Neural progenitor cell (in vitro differentiated cells): ENCODE measurements around the gene PRUNE2. TPM values are rescaled to one million over a fixed set of nuclear protein-coding genes. Genes with fewer than 3 reads are reported as not detected.

ENCODE experiments used
- DNase-seq: peaks from one replicate; pipeline ENCODE4 v3.0.0-alpha.2; 2016; ENCODE audit warnings: low spot score
- H2AFZ ChIP-seq: fragments of 200-600 bp; sonication (generic); replicated peaks from 2 replicates; pipeline ENCODE4 v1.6.1; 2016; ENCODE audit warnings: antibody characterized with exemption
- H3F3A ChIP-seq: fragments of 200-600 bp; sonication (generic); 2 replicates; pipeline ENCODE4 v1.6.1; 2016; ENCODE audit warnings: antibody characterized with exemption, low read depth
- H3K27ac ChIP-seq: fragments of 200-600 bp; sonication (generic); 2 replicates; pipeline ENCODE4 v1.5.1; 2016; ENCODE audit warnings: mild to moderate bottlenecking
- H3K27me3 ChIP-seq: fragments of 200-600 bp; sonication (generic); 2 replicates; pipeline ENCODE4 v1.6.1; 2016; ENCODE audit warnings: mild to moderate bottlenecking, moderate library complexity
- H3K36me3 ChIP-seq: fragments of 200-600 bp; sonication (generic); 2 replicates; pipeline ENCODE4 v1.5.1; 2016
- H3K4me1 ChIP-seq: fragments of 200-600 bp; sonication (generic); 2 replicates; pipeline ENCODE4 v1.6.1; 2016; ENCODE audit warnings: mixed run types
- H3K4me2 ChIP-seq: fragments of 200-600 bp; sonication (generic); 2 replicates; pipeline ENCODE4 v1.6.1; 2016
- H3K4me3 ChIP-seq: fragments of 200-600 bp; sonication (generic); 2 replicates; pipeline ENCODE4 v1.5.1; 2016
- H3K79me2 ChIP-seq: fragments of 200-600 bp; sonication (generic); 2 replicates; pipeline ENCODE4 v1.6.1; 2016; ENCODE audit warnings: low read depth
- H3K9ac ChIP-seq: fragments of 200-600 bp; sonication (generic); 2 replicates; pipeline ENCODE4 v1.6.1; 2016
- H3K9me3 ChIP-seq: fragments of 200-600 bp; sonication (generic); 2 replicates; pipeline ENCODE4 v1.5.1; 2016; ENCODE audit warnings: low read depth
- H4K20me1 ChIP-seq: fragments of 200-600 bp; sonication (generic); 2 replicates; pipeline ENCODE4 v1.6.1; 2016; ENCODE audit warnings: low read depth
- H3K27ac Mint-ChIP-seq: 3 replicates; pipeline ENCODE4 v1.8.0; 2021; ENCODE audit warnings: mixed read lengths
- H3K27me3 Mint-ChIP-seq: 2 replicates; pipeline ENCODE4 v1.8.0; 2022; ENCODE audit warnings: low read depth, mild to moderate bottlenecking, inconsistent platforms, moderate library complexity, mixed read lengths; ENCODE audit not compliant: insufficient read depth
- H3K36me3 Mint-ChIP-seq: 3 replicates; pipeline ENCODE4 v1.8.0; 2021; ENCODE audit warnings: mixed read lengths
- H3K4me1 Mint-ChIP-seq: 3 replicates; pipeline ENCODE4 v1.8.0; 2021; ENCODE audit warnings: mixed read lengths
- H3K4me3 Mint-ChIP-seq: 3 replicates; pipeline ENCODE4 v1.8.0; 2021; ENCODE audit warnings: mild to moderate bottlenecking, moderate library complexity, mixed read lengths
- H3K9me3 Mint-ChIP-seq: 3 replicates; pipeline ENCODE4 v1.8.0; 2020; ENCODE audit warnings: mixed read lengths
- EZH2 ChIP-seq: fragments of 200-600 bp; sonication (generic); IDR thresholded peaks from 2 replicates; pipeline ENCODE4 v1.6.1; 2017; ENCODE audit warnings: antibody characterized with exemption, mild to moderate bottlenecking, moderate library complexity
- EZH2phosphoT487 ChIP-seq: fragments of 200-600 bp; sonication (generic); IDR thresholded peaks from 2 replicates; pipeline ENCODE4 v1.6.1; 2017; ENCODE audit warnings: antibody characterized with exemption
- total RNA-seq: library from RNA; depleted of rRNA; stranded (reverse); fragments of >200 nt; gene quantifications from 2 replicates; pipeline ENCODE4 v1.2.3, GENCODE V29; 2015; ENCODE audit warnings: low replicate concordance
- TF ChIP-seq, protein P1 (sequence below): fragments of 200-600 bp; sonication (generic); IDR thresholded peaks from 2 replicates; pipeline ENCODE4 v1.5.1; 2017; ENCODE audit warnings: antibody characterized with exemption, mild to moderate bottlenecking

PRUNE2 gene
- total RNA-seq, 1 donor from 2014 or later, result 28.2 TPM

DNA sequence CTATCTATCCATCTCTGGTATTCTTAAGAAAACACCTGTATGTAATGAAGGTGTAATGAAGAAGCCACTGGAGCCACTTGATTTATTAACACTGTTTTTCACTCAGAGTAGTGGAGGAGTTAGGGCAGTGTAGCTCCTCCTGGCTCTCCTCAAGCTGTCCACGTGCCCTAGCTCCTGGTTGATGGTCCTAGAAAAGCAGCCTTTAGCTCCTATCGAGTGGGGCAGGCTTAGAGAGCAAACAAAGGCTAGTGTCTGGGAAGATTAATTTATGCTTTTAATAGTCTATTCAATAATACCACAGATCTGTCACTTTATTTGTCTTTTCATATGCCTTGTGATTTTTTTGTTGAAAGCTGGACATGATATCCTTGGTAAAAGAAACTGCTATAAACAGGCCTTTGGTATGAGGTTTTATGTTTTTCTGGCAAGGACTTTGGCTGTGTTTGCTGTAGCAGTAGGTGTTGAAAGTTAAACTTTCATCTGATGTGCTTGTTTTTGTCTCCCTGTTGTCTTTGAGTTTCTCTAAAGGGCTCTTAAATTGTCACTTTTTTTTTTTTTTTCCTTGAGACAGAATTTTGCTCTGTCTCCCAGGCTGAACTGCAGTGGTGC is 305.8 kb downstream of the PRUNE2 start:
- H3K36me3 ChIP-seq, result no peaks in the 10 kb centered on the region
- H3K4me3 ChIP-seq, result no peak overlapping the region
- Mint-ChIP-seq H3K9me3 (no peaks in the 10 kb centered on the region), H3K4me1 (peaks cover 21% of the 10 kb centered on the region), H3K27me3 (peaks cover 2% of the 10 kb centered on the region), H3K36me3 (no peaks in the 10 kb centered on the region), H3K27ac (no peak overlapping the region), H3K4me3 (no peak overlapping the region)
- H3F3A ChIP-seq, result no peaks in the 10 kb centered on the region
- peaks cover 7% of the 10 kb centered on the region for H3K4me1 ChIP-seq
- DNase-seq, result no peak
- TF ChIP-seq EZH2, result no peak
- TF ChIP-seq, protein P1, sequence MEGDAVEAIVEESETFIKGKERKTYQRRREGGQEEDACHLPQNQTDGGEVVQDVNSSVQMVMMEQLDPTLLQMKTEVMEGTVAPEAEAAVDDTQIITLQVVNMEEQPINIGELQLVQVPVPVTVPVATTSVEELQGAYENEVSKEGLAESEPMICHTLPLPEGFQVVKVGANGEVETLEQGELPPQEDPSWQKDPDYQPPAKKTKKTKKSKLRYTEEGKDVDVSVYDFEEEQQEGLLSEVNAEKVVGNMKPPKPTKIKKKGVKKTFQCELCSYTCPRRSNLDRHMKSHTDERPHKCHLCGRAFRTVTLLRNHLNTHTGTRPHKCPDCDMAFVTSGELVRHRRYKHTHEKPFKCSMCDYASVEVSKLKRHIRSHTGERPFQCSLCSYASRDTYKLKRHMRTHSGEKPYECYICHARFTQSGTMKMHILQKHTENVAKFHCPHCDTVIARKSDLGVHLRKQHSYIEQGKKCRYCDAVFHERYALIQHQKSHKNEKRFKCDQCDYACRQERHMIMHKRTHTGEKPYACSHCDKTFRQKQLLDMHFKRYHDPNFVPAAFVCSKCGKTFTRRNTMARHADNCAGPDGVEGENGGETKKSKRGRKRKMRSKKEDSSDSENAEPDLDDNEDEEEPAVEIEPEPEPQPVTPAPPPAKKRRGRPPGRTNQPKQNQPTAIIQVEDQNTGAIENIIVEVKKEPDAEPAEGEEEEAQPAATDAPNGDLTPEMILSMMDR, result no peak
- TF ChIP-seq EZH2phosphoT487, result no peak
- H3K9ac ChIP-seq, result no peak overlapping the region
- no peaks in the 10 kb centered on the region for H3K9me3 ChIP-seq
- H2AFZ ChIP-seq, result no peak overlapping the region
- H3K27me3 ChIP-seq, result no peaks in the 10 kb centered on the region
- no peaks in the 10 kb centered on the region for H4K20me1 ChIP-seq
- H3K4me2 ChIP-seq, result no peak overlapping the region
- H3K79me2 ChIP-seq, result no peaks in the 10 kb centered on the region
- H3K27ac ChIP-seq, result no peak overlapping the region

DNA sequence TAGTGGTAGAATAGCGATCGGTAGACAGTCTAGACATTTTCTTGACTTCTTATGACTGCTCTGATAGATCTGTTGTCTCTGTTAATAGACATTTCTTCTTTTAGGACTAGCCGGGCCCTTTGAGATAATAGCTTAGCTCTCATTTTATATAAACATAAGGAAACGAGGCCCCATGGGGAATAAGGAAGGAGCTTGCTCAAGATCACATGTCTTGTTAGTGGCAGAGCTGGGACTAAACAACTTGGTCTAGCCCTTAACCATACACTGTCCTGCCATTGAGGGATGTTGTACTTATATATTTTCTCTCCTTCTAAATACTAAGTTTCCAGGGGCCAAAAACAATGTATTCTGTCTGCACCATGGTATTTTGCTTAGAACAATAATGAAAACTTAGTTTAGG is 306.9 kb downstream of the PRUNE2 start:
- peaks cover 4% of the 10 kb centered on the region for H3K27me3 Mint-ChIP-seq
- Histone ChIP-seq H3K9ac (no peak overlapping the region), H3K27ac (no peak overlapping the region), H3F3A (peaks cover 10% of the 10 kb centered on the region), H3K9me3 (no peaks in the 10 kb centered on the region), H3K79me2 (no peaks in the 10 kb centered on the region), H3K4me1 (peaks cover 12% of the 10 kb centered on the region), H3K4me2 (no peak overlapping the region), H3K27me3 (no peaks in the 10 kb centered on the region), H4K20me1 (no peaks in the 10 kb centered on the region), H2AFZ (no peak overlapping the region), H3K4me3 (no peak overlapping the region), H3K36me3 (no peaks in the 10 kb centered on the region)
- peaks cover 32% of the 10 kb centered on the region for H3K4me1 Mint-ChIP-seq
- H3K27ac Mint-ChIP-seq, result no peak overlapping the region
- no peak for TF ChIP-seq EZH2
- no peak for TF ChIP-seq EZH2phosphoT487
- TF ChIP-seq, protein P1, result no peak
- no peak for DNase-seq
- no peak overlapping the region for H3K4me3 Mint-ChIP-seq
- H3K36me3 Mint-ChIP-seq, result no peaks in the 10 kb centered on the region
- H3K9me3 Mint-ChIP-seq, result no peaks in the 10 kb centered on the region

DNA sequence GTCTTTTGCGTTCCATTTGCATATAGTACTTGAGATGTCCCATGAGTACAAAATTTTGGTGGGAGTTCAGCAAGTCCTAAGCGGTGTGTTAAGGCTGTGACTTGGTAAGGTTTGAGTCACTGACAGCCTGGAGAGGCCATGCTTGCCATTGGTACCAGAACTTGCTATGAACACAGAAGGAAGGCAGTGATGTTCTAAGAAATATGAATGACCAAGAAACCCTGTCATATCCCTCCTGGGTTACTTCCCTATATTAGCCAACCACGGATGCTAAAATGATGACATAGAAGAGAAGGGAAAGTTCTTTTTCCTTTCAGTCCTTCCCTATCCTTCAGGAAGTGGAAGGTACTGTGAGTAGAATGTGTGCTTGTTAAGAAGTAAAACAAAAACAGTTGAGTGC is 310.3 kb downstream of the PRUNE2 start:
- no peak overlapping the region for H3K4me3 ChIP-seq
- H4K20me1 ChIP-seq, result no peaks in the 10 kb centered on the region
- H3K27ac ChIP-seq, result no peak overlapping the region
- no peaks in the 10 kb centered on the region for H3K36me3 ChIP-seq
- Mint-ChIP-seq H3K27me3 (peaks cover 4% of the 10 kb centered on the region), H3K4me1 (peaks cover 60% of the 10 kb centered on the region), H3K36me3 (no peaks in the 10 kb centered on the region), H3K27ac (no peak overlapping the region), H3K4me3 (peak overlapping the region; percentile 46), H3K9me3 (no peaks in the 10 kb centered on the region)
- no peak overlapping the region for H2AFZ ChIP-seq
- H3K9me3 ChIP-seq, result no peaks in the 10 kb centered on the region
- peaks cover 36% of the 10 kb centered on the region for H3K4me1 ChIP-seq
- H3K9ac ChIP-seq, result no peak overlapping the region
- H3K79me2 ChIP-seq, result no peaks in the 10 kb centered on the region
- H3K4me2 ChIP-seq, result peak overlapping the region; percentile 53
- TF ChIP-seq EZH2 (no peak), EZH2phosphoT487 (no peak)
- TF ChIP-seq, protein P1, result no peak
- peaks cover 41% of the 10 kb centered on the region for H3F3A ChIP-seq
- H3K27me3 ChIP-seq, result no peaks in the 10 kb centered on the region
- no peak for DNase-seq
